Measurements from ENCODE around the gene RIMBP2.

RIMBP2 gene

DNA sequence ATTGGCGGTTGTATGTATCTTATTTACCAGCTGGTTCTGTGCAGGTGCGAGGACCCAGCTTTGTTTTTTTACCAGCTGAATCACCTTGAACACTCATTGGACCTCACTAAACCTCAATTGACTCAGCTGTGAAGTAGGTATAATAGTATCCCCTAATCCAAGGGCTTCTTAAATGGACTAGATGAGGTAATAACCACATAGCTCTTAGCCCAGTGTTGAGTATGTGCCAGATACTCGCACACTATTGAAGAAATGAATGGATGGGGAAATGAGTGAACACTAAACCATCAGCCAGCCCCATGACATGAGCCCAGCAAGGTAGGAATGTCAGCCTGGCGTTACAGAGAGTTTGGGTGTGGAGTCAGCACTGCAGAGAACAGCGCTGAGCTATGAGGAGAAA lies 79.7 kb downstream of the RIMBP2 start:
- TF ChIP-seq GATA2 (IDR thresholded peaks at IDR 0.05; ENCODE audit: low read depth, low read length) = no peak
- TF ChIP-seq GATA3 (IDR thresholded peaks at IDR 0.05; ENCODE audit: low read depth, low read length) = no peak

DNA sequence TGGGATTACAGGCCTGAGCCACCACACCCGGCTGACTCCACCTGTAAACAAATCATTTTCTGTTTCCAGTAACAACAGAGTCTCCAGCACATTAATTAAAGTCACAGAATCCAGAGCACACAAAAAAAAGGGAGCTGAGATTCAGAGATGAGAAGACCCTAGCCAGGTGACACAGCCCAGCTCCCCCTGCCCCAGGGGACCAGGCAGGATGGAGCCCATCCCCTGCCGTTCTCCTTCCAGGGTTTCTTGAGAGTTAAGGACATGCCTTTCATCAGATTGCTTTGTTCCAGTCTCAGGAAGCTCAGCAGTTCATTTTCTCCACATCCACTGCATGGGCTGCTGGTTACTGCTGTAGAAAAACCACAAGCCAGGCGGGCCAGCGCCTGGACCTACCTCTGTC lies 81.2 kb downstream of the RIMBP2 start:
- TF ChIP-seq GATA3 (IDR thresholded peaks at IDR 0.05; ENCODE audit: low read depth, low read length) = no peak
- TF ChIP-seq GATA2 (IDR thresholded peaks at IDR 0.05; ENCODE audit: low read depth, low read length) = no peak

DNA sequence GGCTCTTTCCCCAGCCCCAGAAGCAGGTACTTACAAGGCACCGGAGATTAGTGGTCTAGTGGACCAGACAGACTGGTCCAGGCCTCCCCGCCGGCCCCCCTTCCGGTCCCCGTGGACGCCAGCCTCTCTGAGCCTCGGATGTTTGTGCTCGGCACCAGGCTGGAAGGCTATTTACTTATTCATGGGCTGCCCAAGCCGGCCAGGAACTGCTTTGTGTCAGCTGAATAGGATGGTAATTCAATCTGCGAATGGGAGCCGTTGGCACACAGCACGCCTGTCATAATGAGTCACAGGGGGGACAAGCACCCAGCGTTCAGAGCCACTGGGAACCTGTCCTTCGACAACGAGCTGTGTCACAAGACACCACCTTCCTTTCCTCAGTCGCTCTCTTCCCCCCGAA lies 82.3 kb downstream of the RIMBP2 start:
- no peak for TF ChIP-seq GATA2 (IDR thresholded peaks at IDR 0.05; ENCODE audit: low read depth, low read length)
- no peak for TF ChIP-seq GATA3 (IDR thresholded peaks at IDR 0.05; ENCODE audit: low read depth, low read length)

DNA sequence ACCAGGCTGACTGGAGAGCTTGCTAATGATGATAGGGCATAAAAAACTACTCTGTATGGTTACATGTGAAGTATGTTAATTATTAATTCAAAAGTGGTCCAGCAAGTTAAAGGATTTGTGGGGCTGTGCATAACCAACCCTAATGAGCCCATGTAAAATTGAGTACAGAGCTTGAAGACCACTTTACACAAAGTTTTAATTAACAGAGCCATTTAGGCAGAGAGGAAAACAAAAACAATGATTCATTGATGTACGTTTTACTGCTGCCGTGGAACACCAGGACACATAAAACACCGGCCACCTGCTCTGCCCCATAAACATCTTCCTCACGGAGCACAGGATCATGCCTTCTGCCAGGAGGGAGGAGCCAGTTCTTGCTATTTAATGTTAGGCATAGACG lies 83.5 kb downstream of the RIMBP2 start:
- TF ChIP-seq GATA2 (IDR thresholded peaks at IDR 0.05; ENCODE audit: low read depth, low read length) (no peak), GATA3 (IDR thresholded peaks at IDR 0.05; ENCODE audit: low read depth, low read length) (no peak)

DNA sequence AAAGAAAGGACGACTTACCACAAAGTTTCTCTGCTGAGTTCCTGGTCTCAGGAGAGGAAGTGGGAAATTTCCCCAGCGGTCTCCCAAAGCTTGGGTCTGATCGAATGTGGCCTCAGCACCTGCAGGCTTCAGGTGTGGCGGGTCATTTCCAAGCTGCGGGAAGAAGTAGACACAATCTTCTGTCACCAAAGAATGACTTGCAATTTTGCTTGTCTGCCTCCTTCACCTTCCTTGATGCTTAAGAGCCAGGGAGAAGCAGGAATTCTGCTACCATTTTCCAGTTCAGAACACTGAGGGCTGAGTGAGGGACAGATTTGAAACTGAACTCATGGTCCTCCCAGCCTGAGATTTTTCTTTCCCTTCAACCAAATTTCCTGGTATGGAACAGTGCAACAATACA lies 87.8 kb downstream of the RIMBP2 start:
- no peak for TF ChIP-seq GATA3 (IDR thresholded peaks at IDR 0.05; ENCODE audit: low read depth, low read length)
- no peak for TF ChIP-seq GATA2 (IDR thresholded peaks at IDR 0.05; ENCODE audit: low read depth, low read length)

DNA sequence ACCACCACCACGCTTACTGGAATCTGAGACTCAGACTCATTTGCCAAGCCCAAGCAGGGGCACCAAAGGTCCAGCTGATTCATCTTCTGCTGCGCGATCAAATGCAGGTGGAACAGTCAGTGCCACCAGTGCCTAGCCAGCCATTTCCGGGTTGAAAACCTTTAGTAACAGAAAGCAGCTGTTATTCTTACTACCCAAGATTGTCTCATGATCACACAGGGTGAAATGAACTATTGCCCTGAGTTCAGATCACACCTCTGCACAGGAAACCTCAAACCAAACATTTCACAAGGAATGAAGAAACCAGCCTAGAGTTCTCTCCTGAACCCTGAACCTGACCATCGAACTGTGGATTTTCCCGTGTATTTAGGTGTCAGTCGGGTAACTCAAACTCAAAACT lies 88.9 kb downstream of the RIMBP2 start:
- TF ChIP-seq GATA3 (IDR thresholded peaks at IDR 0.05; ENCODE audit: low read depth, low read length) (no peak), GATA2 (IDR thresholded peaks at IDR 0.05; ENCODE audit: low read depth, low read length) (no peak)

DNA sequence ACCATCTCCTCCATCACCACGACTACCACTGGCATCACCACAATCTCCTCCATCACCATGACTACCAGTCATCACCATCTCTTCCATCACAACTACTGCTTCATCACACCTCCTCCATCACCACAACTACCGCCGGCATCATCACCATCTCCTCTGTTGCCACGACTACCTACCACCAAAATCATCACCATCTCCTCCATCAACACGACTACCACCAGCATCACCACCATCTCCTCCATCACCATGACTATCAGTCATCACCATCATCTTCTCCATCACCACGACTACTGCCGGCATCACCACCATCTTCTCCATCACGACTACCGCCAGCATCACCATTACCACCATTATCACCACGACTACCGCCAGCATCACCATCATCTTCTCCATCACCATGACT lies 89.5 kb downstream of the RIMBP2 start:
- TF ChIP-seq GATA2 (IDR thresholded peaks at IDR 0.05; ENCODE audit: low read depth, low read length) (no peak), GATA3 (IDR thresholded peaks at IDR 0.05; ENCODE audit: low read depth, low read length) (no peak)

DNA sequence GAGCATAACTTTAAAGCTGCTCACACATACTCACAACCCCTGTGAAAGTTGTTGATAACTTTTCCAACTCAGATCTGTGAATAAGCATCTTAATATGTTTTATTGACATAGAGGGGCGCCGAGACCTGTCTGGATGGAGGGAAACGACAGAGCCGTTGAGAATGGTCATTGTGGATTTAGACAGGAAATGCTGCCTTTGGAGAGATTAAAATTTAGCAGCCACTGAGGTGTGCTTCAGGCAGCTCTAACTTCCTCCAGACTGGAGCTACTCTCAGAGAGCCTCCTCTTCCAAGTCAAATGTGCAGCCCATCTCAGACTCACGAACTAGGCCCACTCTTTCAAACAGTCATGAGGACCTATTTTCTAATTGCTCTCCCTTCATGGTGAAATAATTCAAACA lies 90.9 kb downstream of the RIMBP2 start:
- TF ChIP-seq GATA2 (IDR thresholded peaks at IDR 0.05; ENCODE audit: low read depth, low read length) (no peak), GATA3 (IDR thresholded peaks at IDR 0.05; ENCODE audit: low read depth, low read length) (no peak)

DNA sequence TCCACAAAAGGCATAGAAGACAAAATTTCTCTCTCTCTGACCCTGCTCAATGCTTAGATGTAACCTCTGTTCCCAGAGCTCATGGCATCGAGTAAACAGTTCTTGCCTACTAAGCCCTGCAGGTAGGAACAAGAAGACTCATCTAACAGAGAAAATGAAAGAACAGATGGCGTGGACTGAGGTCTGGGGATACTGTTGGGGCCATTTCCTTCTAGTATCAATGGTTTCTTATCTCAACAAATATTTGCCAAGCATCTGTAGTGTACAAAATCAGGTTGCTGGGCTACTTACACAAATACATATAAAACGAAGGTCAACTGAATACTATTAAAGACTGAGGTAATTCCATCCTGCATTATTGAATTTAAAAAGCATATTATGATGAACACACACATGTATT lies 93.3 kb downstream of the RIMBP2 start:
- no peak for TF ChIP-seq GATA3 (IDR thresholded peaks at IDR 0.05; ENCODE audit: low read depth, low read length)
- TF ChIP-seq GATA2 (IDR thresholded peaks at IDR 0.05; ENCODE audit: low read depth, low read length) = no peak

DNA sequence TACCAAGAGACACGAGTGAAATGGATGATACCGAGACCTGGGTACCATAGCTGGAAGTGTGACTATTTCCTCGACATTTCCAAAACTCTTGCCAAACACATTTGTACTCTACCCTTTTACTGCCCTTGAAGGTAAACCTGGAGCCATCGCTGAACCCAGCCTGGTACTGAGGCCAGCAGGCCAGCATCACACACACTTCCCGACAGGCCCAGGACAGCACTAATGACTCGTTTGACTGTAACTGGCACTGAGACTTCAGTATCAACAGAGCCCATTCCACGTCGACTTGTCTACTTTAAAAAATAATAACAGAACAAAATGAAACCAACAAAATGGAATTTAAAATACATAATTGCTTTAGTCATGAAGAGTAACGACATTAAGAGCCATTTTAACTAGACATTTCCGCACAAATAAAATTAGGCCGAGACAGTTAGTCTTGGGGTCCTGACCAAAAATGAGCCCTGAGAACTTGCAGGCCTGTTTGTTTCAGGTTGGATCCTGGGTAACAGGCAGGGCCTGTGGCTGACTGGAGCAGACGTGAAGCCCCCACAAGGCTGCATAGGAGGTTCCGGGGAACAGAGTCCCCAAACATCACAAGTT lies 94.3 kb downstream of the RIMBP2 start:
- TF ChIP-seq GATA3 (IDR thresholded peaks at IDR 0.05; ENCODE audit: low read depth, low read length) = no peak
- no peak for TF ChIP-seq GATA2 (IDR thresholded peaks at IDR 0.05; ENCODE audit: low read depth, low read length)

DNA sequence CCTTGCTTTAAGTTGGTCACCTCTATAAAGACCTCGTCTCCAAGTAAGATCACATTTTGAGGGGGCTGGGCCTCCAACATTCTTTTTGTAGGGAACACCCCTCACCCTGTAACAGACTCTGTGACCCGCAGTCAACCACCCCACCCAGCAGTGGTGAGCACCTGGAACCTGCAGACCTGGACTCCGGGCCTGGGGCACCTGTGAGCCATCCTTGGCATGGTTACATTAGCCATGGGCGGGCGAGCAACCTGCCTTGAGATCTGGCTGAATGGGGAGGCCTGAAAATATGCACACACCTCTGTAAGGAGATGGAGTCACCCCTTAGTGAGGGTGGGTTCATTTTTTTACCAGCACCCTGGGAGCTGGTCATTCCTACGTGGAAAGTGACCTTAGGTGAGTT lies 95.3 kb downstream of the RIMBP2 start:
- TF ChIP-seq GATA2 (IDR thresholded peaks at IDR 0.05; ENCODE audit: low read depth, low read length) (no peak), GATA3 (IDR thresholded peaks at IDR 0.05; ENCODE audit: low read depth, low read length) (no peak)

DNA sequence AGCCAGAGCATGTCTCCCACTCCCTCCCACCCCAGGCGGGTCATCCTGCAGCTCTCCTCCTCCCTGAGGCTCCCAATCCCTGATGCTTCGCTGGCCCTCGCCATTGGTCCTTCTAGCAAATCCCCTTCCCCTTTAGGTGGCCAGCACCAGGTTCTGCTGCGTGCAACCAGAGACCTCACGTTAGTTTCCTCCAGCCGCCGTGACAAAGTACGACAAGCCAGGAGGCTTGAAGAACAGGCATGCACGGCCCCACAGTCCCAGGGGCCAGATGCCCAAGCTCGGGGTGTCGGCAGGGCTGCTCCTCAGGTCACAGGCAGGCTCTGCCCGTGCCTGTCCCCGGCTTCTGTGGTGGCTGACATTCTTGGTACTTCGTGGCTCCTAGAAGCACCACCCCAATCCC lies 95.8 kb downstream of the RIMBP2 start:
- TF ChIP-seq GATA3 (IDR thresholded peaks at IDR 0.05; ENCODE audit: low read depth, low read length) = no peak
- TF ChIP-seq GATA2 (IDR thresholded peaks at IDR 0.05; ENCODE audit: low read depth, low read length) = no peak

DNA sequence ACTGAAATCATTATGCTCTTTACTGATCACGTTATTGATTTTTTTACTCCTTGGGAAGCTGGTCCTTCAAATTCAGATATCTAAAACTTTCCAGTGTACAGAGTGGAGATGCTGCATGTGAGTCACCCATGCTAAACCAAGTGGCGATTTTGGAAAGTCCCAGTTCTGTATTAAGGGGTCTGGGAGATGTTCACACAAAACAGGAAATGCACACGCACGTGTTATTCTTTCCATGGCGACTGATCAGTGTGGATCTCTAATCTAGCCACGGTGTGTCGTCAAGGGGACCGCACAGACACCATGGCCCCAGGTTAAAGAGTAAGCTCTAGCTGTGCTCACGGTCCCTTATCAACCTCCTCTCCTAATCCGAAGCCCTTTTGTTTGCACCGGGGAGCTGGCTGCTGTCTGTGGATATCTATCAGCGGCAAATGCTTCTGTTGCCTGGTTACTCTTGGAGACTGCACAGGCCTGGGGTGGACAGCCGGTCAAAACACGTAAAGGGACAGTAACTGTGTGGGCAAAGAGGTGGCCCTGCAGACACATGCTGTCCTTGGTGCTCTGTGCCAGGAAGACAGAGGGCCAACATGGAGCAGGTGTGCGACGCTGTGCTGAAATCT lies 96.6 kb downstream of the RIMBP2 start:
- TF ChIP-seq GATA3 (IDR thresholded peaks at IDR 0.05; ENCODE audit: low read depth, low read length) (no peak; the same call in 1 of the 2 replicates), GATA2 (IDR thresholded peaks at IDR 0.05; ENCODE audit: low read depth, low read length) (peak; percentile 81)

DNA sequence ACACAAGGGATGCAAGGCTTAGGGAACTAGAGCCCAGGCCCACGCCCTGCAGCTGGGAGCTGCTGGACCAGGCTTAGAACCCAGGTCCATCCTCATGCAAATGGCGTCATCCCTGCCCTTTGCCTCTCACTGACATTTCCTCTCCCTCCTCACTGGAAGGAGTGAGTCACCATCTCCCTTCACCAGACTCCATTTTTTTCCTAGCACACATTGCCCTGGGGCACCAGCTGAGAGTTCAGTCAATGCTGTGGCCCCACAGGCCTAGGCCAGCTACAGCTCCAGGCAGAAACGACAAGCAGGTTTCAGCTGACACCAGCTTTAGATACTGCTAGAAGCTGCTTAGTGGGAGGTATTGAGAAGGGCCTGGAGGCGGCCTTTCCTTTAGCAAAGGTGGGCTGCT lies 98.9 kb downstream of the RIMBP2 start:
- no peak for TF ChIP-seq GATA3 (IDR thresholded peaks at IDR 0.05; ENCODE audit: low read depth, low read length)
- no peak for TF ChIP-seq GATA2 (IDR thresholded peaks at IDR 0.05; ENCODE audit: low read depth, low read length)

DNA sequence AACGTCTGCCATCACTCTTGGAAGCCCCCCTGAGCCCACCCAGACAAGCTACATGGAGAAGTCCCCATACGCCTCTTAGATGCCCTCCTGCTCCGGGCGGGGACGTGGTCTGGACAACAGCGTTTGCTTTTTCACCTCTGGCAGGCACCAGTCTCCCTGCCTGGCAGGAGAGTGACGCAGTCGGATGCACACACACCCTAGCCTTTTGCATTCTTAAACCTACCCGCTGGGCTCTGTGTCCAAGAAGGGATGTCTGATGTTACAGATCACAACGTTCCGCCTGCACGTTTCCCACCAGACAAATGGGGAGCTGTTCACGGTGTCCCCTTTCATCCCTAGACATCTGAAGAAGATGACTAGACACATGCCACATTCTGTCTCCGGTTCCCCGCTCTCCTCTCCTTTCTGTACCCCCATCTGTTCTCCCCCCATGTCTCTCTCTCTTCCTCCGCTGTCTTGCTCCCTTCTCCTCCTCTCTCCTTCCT lies 100.2 kb downstream of the RIMBP2 start:
- TF ChIP-seq GATA2 (IDR thresholded peaks at IDR 0.05; ENCODE audit: low read depth, low read length) (no peak), GATA3 (IDR thresholded peaks at IDR 0.05; ENCODE audit: low read depth, low read length) (no peak)

All from SH-SY5Y (cell line).